Left renal cortex interstitium (tissue), 4 donors: Measurements from ENCODE around the gene AIFM1. TPM values are rescaled to one million over a fixed set of nuclear protein-coding genes. Genes with fewer than 3 reads are reported as not detected.

Source experiments
- polyA plus RNA-seq, 4 donors: library from polyadenylated mRNA; unstranded; fragments of 120-200 nt; gene quantifications; one replicate each; pipeline ENCODE4 v1.2.1, GENCODE V29; 2013; ENCODE audit not compliant: insufficient read length in 4 of 4

AIFM1 gene
- polyA plus RNA-seq, 4 donors: 72.5 to 94.5 (median 80.4) TPM

Other genes with a start within 250 kb of the AIFM1 start
- 10 to 100 TPM; 14.4 to 24.8 (median 18.4) TPM for gene BCORL1, start 183.2 kb downstream of the AIFM1 start, polyA plus RNA-seq
- gene ELF4, start 55.3 kb downstream of the AIFM1 start, polyA plus RNA-seq: 10 to 100 TPM; 10.6 to 12.1 (median 11.4) TPM
- gene RAB33A, start 6.1 kb upstream of the AIFM1 start, polyA plus RNA-seq: under 1 TPM; 0.51 to 0.96 (median 0.76) TPM
- gene ZNF280C, start 103.1 kb upstream of the AIFM1 start, polyA plus RNA-seq: 1 to 10 TPM; 5.3 to 9.0 (median 6.2) TPM
- gene SLC25A14, start 174.1 kb upstream of the AIFM1 start, polyA plus RNA-seq: 10 to 100 TPM; 17.1 to 36.1 (median 23.9) TPM
- not detected for gene GPR119, start 219.8 kb upstream of the AIFM1 start, polyA plus RNA-seq
- 10 to 100 TPM; 32.6 to 38.3 (median 34.6) TPM for gene RBMX2, start 236.1 kb upstream of the AIFM1 start, polyA plus RNA-seq